GM12874 (cell line): Measurements from ENCODE around the gene CYTH2.

Source experiments
- TF ChIP-seq, protein P1 (sequence below): IDR thresholded peaks from 2 replicates; pipeline ENCODE4 v1.5.1; 2011; ENCODE audit warnings: low read depth, mild to moderate bottlenecking, control low read depth, low read length, moderate library complexity; ENCODE audit not compliant: insufficient read depth

Gene CYTH2

DNA sequence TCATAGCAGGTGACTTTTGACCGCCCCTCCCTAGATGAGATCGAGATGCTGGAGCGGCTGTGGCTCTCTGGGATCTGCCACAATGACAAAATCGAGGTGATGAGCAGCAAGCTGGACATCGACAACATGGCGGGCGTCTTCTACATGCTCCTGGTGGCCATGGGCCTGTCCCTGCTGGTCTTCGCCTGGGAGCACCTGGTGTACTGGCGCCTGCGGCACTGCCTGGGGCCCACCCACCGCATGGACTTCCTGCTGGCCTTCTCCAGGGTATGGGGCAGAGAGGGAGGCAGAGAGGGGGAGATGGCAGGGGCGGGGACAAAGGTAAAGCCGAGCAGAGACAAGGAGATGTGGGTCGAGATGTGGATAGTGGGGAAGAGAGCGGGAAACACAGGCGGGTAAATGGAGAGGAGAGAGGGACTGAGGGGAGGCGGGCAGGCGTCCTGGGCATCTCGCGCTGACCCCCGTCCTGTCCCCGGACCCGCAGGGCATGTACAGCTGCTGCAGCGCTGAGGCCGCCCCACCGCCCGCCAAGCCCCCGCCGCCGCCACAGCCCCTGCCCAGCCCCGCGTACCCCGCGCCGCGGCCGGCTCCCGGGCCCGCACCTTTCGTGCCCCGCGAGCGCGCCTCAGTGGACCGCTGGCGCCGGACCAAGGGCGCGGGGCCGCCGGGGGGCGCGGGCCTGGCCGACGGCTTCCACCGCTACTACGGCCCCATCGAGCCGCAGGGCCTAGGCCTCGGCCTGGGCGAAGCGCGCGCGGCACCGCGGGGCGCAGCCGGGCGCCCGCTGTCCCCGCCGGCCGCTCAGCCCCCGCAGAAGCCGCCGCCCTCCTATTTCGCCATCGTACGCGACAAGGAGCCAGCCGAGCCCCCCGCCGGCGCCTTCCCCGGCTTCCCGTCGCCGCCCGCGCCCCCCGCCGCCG, 26.8 kb upstream of the CYTH2 start:
- TF ChIP-seq, protein P1, sequence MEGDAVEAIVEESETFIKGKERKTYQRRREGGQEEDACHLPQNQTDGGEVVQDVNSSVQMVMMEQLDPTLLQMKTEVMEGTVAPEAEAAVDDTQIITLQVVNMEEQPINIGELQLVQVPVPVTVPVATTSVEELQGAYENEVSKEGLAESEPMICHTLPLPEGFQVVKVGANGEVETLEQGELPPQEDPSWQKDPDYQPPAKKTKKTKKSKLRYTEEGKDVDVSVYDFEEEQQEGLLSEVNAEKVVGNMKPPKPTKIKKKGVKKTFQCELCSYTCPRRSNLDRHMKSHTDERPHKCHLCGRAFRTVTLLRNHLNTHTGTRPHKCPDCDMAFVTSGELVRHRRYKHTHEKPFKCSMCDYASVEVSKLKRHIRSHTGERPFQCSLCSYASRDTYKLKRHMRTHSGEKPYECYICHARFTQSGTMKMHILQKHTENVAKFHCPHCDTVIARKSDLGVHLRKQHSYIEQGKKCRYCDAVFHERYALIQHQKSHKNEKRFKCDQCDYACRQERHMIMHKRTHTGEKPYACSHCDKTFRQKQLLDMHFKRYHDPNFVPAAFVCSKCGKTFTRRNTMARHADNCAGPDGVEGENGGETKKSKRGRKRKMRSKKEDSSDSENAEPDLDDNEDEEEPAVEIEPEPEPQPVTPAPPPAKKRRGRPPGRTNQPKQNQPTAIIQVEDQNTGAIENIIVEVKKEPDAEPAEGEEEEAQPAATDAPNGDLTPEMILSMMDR: no peak

DNA sequence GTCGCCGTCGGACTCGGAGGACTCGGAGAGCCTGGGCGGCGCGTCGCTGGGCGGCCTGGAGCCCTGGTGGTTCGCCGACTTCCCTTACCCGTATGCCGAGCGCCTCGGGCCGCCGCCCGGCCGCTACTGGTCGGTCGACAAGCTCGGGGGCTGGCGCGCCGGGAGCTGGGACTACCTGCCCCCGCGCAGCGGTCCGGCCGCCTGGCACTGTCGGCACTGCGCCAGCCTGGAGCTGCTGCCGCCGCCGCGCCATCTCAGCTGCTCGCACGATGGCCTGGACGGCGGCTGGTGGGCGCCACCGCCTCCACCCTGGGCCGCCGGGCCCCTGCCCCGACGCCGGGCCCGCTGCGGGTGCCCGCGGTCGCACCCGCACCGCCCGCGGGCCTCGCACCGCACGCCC, 25.9 kb upstream of the CYTH2 start:
- TF ChIP-seq, protein P1: no peak

DNA sequence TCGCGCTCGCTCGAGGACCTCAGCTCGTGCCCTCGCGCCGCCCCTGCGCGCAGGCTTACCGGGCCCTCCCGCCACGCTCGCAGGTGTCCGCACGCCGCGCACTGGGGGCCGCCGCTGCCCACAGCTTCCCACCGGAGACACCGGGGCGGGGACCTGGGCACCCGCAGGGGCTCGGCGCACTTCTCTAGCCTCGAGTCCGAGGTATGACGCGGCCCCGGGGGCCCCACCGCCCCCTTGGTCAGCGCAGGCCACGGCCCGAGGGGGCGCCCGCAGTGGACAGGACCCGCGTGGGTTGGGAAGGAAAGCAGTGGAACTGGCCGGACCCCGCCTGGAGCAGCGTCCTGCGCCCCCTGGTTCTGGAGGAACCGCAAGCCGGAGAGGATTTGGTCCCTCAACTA, 25.4 kb upstream of the CYTH2 start:
- TF ChIP-seq, protein P1: no peak

DNA sequence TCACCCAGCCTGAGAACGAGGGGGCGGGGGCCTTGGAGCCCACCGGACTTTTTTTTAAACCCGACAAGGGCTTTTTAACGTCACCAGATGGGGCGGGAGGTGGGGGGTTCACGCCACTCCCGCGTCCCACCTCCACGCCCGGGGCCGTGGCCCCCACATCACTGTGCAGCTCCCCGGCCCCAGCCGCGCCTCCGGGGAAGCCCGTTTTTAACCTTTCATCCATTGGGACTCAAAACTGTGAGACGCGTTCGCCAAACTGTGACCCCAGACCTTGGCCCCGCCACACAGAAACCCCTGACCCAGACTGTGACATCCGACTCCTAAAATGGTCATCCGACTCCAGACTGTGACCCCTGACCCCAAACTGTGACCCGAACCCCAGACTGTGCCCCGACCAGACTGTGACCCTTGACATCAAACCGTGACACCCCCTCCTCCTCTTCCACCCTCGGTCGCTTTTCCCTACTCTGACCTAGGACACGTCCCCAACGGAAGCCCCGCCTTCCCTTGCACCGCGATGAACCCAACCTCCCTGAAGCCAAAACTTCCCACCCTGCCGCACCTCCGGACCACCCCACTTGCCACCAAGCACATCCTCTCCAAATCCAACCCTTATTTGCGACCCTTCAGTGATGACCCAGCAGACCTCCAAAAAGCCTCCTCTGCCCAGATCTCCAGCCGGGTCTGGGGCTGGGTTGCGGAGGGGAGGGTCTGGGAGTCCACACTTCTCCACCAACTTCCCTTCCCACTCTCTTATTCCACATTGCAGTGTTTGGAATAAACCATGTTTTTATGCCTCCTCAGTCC, 24.8 kb upstream of the CYTH2 start:
- TF ChIP-seq, protein P1: no peak

DNA sequence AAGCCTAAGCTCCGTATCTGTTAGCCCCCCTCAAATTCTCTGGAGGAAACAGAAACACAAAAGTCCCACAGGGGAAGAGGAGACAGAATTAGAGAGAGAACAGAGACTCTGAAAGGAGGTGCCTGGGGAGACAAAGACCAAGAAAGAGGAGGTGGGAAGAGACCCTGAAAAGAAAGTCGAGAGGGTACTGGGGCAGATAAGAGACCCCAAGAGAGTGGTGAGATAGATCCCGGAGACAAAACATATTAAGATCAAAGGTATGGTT, 24.3 kb upstream of the CYTH2 start:
- TF ChIP-seq, protein P1: no peak

DNA sequence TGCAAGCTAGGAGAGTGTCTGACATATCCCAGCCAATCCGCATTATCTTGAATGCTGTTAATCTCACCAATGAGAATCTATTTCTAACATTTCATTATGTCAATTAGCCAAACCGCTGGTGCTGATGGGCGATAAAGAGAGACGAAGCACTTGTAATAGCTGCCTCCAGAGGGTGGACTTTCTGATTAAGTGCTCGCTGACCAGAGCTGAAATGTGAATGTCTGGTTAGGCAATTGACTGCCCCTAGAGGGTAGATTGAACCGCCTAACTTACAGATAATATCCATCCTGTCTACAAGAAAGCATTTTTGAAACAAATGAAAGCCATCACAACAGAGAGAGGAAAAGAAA, 23.9 kb upstream of the CYTH2 start:
- TF ChIP-seq, protein P1: no peak

DNA sequence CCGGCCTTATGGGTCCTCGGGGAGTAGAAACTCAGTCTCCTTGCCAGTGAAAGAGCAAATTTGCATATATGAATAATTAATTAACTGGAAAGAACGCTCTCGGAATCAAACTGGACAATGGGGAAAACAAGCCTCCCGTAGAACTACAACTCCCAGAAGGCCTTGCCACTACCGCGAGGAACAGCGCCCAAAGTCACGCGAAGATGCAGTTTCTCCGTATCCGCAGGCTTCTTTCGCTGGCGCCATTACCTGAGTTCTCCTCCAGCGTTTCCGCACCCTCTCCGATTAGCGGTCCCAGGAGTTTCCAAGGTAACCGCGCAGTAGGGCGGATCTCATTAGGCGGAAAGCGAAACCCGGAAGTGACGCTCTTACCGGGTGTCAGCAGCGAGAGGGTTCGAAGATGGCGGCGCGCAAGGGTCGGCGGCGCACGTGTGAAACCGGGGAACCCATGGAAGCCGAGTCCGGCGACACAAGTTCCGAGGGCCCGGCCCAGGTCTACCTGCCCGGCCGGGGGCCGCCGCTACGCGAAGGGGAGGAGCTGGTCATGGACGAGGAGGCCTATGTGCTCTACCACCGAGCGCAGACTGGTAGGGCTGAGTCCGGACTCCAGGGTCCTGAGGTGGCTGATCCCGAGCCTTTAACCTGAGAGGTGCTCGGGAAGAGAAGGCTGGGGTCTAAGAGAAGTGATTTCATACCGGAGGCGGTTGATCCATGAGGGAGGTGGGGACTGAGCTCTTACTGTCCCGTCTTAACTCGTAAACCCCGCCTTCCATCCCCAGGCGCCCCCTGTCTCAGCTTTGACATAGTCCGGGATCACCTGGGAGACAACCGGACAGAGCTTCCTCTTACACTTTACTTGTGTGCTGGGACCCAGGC, 23.3 kb upstream of the CYTH2 start, which contains the start of gene GRWD1:
TSS of gene GRWD1 (plus strand) at position 378 of the 876 bp plus-strand sequence. CDS start at position 401, 23 bp downstream.
- TF ChIP-seq, protein P1: no peak
